SU-DHL-6 (cell line): ENCODE results near the gene HDAC2.

ENCODE experiments used
- H2AFZ ChIP-seq: fragments of 200-600 bp; sonication (generic); 2 replicates; pipeline ENCODE4 v1.6.1; 2014; ENCODE audit warnings: low read depth, mild to moderate bottlenecking, moderate library complexity, mixed read lengths, antibody characterized with exemption, low read length; ENCODE audit not compliant: severe bottlenecking
- H3F3A ChIP-seq: fragments of 200-600 bp; shearing (Covaris generic); 2 replicates; pipeline ENCODE4 v1.6.0; 2016; ENCODE audit warnings: antibody characterized with exemption, mild to moderate bottlenecking; ENCODE audit not compliant: insufficient read depth
- H3K27ac ChIP-seq: fragments of 200-600 bp; sonication (generic); 2 replicates; pipeline ENCODE4 v1.5.1; 2016; ENCODE audit warnings: low read depth, mild to moderate bottlenecking, low read length, moderate library complexity, mixed read lengths
- H3K27me3 ChIP-seq: fragments of 200-600 bp; sonication (generic), shearing (Covaris generic); 2 replicates; pipeline ENCODE4 v1.6.0; 2014; ENCODE audit warnings: mild to moderate bottlenecking, low read length
- H3K36me3 ChIP-seq: fragments of 200-600 bp; sonication (generic); 2 replicates; pipeline ENCODE4 v1.6.1; 2014; ENCODE audit warnings: mild to moderate bottlenecking, low read length, mixed read lengths
- H3K4me2 ChIP-seq: fragments of 300-600, 200-600 bp; shearing (Covaris generic), sonication (generic); 2 replicates; pipeline ENCODE4 v1.6.0; 2014; ENCODE audit warnings: low read length, low read depth, mild to moderate bottlenecking; ENCODE audit not compliant: poor library complexity, severe bottlenecking
- H3K4me3 ChIP-seq: fragments of 200-600 bp; sonication (generic); 2 replicates; pipeline ENCODE4 v1.5.1; 2014; ENCODE audit warnings: antibody characterized with exemption, low read length, mild to moderate bottlenecking, mixed read lengths; ENCODE audit not compliant: insufficient read depth, poor library complexity, severe bottlenecking
- H3K79me2 ChIP-seq: fragments of 200-600 bp; sonication (generic); 2 replicates; pipeline ENCODE4 v1.6.1; 2014; ENCODE audit warnings: mild to moderate bottlenecking, low read length, moderate library complexity; ENCODE audit not compliant: insufficient read depth
- H3K9ac ChIP-seq: fragments of 200-600 bp; sonication (generic); 2 replicates; pipeline ENCODE4 v1.7.0; 2014; ENCODE audit warnings: mild to moderate bottlenecking, low read length
- H3K9me2 ChIP-seq: fragments of 200-600 bp; sonication (generic); replicated peaks from 2 replicates; pipeline ENCODE4 v1.6.1; 2014; ENCODE audit warnings: low read length; ENCODE audit not compliant: insufficient read depth
- H3K9me3 ChIP-seq: fragments of 200-600 bp; sonication (generic); 2 replicates; pipeline ENCODE4 v1.6.1; 2014; ENCODE audit warnings: low read length, mixed read lengths; ENCODE audit not compliant: insufficient read depth
- H4K20me1 ChIP-seq: fragments of 200-600 bp; sonication (generic); 2 replicates; pipeline ENCODE4 v1.6.1; 2014; ENCODE audit warnings: low read depth, mild to moderate bottlenecking, antibody characterized with exemption, low read length, moderate library complexity, mixed read lengths
- EZH2phosphoT487 ChIP-seq: fragments of 200-600 bp; sonication (generic), shearing (Covaris generic); conservative IDR thresholded peaks from 2 replicates; pipeline ENCODE4 v1.6.1; 2018; ENCODE audit warnings: mild to moderate bottlenecking, antibody characterized with exemption, low read length, moderate library complexity, mixed read lengths
- TF ChIP-seq, protein P1 (sequence below): fragments of 200-600 bp; sonication (generic); IDR thresholded peaks from one replicate; pipeline ENCODE4 v1.5.1; 2017; ENCODE audit warnings: antibody characterized with exemption, mild to moderate bottlenecking, low read length, moderate library complexity; ENCODE audit not compliant: insufficient read depth, poor library complexity, severe bottlenecking

Gene HDAC2

DNA sequence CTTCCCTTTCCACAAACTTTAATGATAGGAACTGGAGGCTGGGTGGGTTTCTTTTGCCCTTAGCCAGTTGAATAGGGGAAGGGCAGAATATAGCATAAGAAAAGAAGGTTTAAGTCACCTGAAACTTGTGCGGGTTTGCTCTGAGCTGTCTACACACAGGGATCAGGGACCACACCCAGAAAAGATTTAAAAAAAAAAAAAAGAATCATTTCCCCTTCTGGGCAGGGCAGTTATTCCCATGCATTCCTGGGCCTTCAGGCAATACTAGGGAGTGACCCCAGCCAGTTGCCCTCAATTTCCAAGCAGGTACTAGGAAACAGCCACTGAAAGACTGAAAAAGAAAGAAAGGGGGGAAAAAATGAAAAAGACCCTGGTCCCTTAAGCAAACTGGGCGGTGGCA, 39.6 kb upstream of the HDAC2 start:
- H3K27me3 ChIP-seq, result no peaks in the 10 kb centered on the region

DNA sequence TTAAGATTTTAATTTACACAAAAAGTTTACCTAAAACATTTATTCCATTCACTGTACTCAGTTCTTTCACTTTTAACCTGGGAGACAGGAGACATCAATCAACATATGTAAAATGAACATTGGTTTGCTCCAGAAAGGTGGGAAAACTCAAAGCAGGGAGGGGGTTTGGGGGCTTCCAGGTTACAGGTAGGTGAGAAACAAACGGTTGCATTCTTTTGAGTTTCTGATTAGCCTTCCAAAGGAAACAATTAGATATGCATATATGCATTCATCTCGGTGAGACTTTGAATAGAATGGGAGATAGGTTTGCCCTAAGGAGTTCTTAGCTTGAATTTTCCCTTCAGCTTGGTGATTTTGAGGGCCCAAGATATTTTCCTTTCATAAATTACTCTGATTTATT, 38.2 kb upstream of the HDAC2 start:
- Histone ChIP-seq H3K9me2 (0 out of 2 replicates have a peak, but pooled peaks cover 3% of the 10 kb centered on the region), H4K20me1 (no peaks in the 10 kb centered on the region), H3K27ac (no peak overlapping the region), H3K4me2 (no peak overlapping the region), H3K79me2 (no peaks in the 10 kb centered on the region), H3K9me3 (no peaks in the 10 kb centered on the region), H3K27me3 (no peaks in the 10 kb centered on the region), H3K36me3 (no peaks in the 10 kb centered on the region), H3F3A (no peaks in the 10 kb centered on the region), H3K9ac (no peak overlapping the region), H3K4me3 (no peak overlapping the region), H2AFZ (no peak overlapping the region)
- TF ChIP-seq, protein P1, sequence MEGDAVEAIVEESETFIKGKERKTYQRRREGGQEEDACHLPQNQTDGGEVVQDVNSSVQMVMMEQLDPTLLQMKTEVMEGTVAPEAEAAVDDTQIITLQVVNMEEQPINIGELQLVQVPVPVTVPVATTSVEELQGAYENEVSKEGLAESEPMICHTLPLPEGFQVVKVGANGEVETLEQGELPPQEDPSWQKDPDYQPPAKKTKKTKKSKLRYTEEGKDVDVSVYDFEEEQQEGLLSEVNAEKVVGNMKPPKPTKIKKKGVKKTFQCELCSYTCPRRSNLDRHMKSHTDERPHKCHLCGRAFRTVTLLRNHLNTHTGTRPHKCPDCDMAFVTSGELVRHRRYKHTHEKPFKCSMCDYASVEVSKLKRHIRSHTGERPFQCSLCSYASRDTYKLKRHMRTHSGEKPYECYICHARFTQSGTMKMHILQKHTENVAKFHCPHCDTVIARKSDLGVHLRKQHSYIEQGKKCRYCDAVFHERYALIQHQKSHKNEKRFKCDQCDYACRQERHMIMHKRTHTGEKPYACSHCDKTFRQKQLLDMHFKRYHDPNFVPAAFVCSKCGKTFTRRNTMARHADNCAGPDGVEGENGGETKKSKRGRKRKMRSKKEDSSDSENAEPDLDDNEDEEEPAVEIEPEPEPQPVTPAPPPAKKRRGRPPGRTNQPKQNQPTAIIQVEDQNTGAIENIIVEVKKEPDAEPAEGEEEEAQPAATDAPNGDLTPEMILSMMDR, result no peak
- TF ChIP-seq EZH2phosphoT487, result no peak

More for the DNA sequence above, 39.6 kb upstream of the HDAC2 start:
- no peak overlapping the region for H3K4me3 ChIP-seq
- H3K79me2 ChIP-seq, result no peaks in the 10 kb centered on the region
- no peak overlapping the region for H3K27ac ChIP-seq
- H3K36me3 ChIP-seq, result no peaks in the 10 kb centered on the region
- H4K20me1 ChIP-seq, result no peaks in the 10 kb centered on the region
- no peak overlapping the region for H2AFZ ChIP-seq
- no peaks in the 10 kb centered on the region for H3F3A ChIP-seq
- H3K4me2 ChIP-seq, result no peak overlapping the region
- H3K9me3 ChIP-seq, result no peaks in the 10 kb centered on the region
- H3K9me2 ChIP-seq, result no peaks in the 10 kb centered on the region
- no peak for TF ChIP-seq EZH2phosphoT487
- TF ChIP-seq, protein P1, result no peak
- no peak overlapping the region for H3K9ac ChIP-seq

DNA sequence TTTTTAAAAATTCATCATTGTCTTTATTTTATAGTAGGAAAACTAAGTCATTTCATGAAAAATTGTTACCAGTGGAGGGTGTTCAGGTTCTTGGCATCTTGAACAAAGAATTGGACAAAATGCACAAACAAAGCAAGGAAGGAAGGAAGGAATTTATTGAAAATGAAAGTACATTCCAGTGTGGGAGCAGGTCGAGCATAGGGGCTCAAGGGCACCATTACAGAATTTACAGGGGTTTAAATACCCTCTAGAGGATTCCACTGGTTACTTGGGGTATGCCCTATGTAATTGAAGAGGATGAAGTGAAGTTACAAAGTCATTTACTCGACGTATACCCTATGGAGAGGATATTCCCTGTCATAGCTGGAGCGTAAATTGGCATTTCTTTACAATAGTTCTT, 37.4 kb upstream of the HDAC2 start:
- Histone ChIP-seq H3K27me3 (no peaks in the 10 kb centered on the region), H3K4me3 (no peak overlapping the region), H3K27ac (no peak overlapping the region), H3K4me2 (no peak overlapping the region), H3K36me3 (no peaks in the 10 kb centered on the region), H3F3A (no peaks in the 10 kb centered on the region), H3K79me2 (no peaks in the 10 kb centered on the region), H3K9me3 (no peaks in the 10 kb centered on the region), H3K9ac (no peak overlapping the region), H3K9me2 (0 out of 2 replicates have a peak, but pooled peaks cover 3% of the 10 kb centered on the region), H4K20me1 (no peaks in the 10 kb centered on the region), H2AFZ (no peak overlapping the region)
- TF ChIP-seq EZH2phosphoT487, result no peak
- TF ChIP-seq, protein P1, result no peak
